Mammary epithelial cell (primary cell): ENCODE measurements around the gene CCDC171.
"Not testable (repeated sequence)": the region's sequence is repeated elsewhere in the genome, so short reads cannot be mapped to it uniquely, and the experiment has no call there.

Source experiments
- CTCF ChIP-seq, 2 donors: IDR thresholded peaks in 1 of 2; conservative IDR thresholded peaks in 1 of 2; 2 replicates each; pipeline ENCODE4 v1.5.1; 2011 to 2012; ENCODE audit warnings: inconsistent platforms in 2 of 2, low read length in 2 of 2, mild to moderate bottlenecking in 2 of 2, control low read depth in 1 of 2, low read depth in 1 of 2; ENCODE audit not compliant: insufficient read depth in 1 of 2; ENCODE audit errors: extremely low read depth in 1 of 2
- EZH2 ChIP-seq: IDR thresholded peaks from 2 replicates; pipeline ENCODE4 v1.6.1; 2012; ENCODE audit warnings: low read length, inconsistent platforms, borderline replicate concordance

GRCh38 chr9:15699876-15700559 lies 147.2 kb downstream of the CCDC171 start:
- TF ChIP-seq CTCF (conservative IDR thresholded peaks at IDR 0.05 in 1 of 2, IDR thresholded peaks at IDR 0.05 in 1 of 2; ENCODE audit: extremely low read depth in 1 of 2, insufficient read depth in 1 of 2, low read depth in 1 of 2, low read length in 2 of 2); EZH2: not testable (repeated sequence)
